ENCODE data around the gene RNF151.
"Not testable (repeated sequence)": the region's sequence is repeated elsewhere in the genome, so short reads cannot be mapped to it uniquely, and the experiment has no call there.

- TF ChIP-seq CTCF (conservative IDR thresholded peaks at IDR 0.05 in 1 of 2, IDR thresholded peaks at IDR 0.05 in 1 of 2; ENCODE audit: low read depth in 1 of 2, low read length in 2 of 2); EZH2 (IDR thresholded peaks at IDR 0.05; ENCODE audit: low read length, missing control alignments): not testable (repeated sequence)
Measured at GRCh38 chr16:1920122-1920521, 46.5 kb upstream of the RNF151 start.
